ENCODE results near the gene SRR.

SRR gene

DNA sequence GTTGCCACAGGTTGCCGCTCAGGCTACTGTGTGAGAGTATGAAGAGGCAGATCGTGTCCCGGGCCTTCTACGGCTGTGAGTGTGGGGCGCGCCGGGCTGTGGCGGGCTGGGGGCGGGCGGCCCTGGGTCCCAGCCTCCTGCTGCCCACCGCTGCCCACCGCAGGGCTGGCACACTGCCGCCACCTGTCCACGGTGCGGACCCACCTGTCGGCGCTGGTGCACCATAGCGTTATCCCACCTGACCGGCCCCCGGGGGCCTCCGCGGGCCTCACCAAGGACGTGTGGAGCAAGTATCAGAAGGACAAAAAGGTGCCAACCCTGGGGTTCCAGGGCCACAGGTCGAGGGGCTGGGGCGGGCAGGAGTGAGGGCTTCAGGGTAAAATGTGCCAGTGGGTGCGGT, 68.4 kb downstream of the SRR start:
- no peak for DNase-seq (ENCODE audit: low read depth)

DNA sequence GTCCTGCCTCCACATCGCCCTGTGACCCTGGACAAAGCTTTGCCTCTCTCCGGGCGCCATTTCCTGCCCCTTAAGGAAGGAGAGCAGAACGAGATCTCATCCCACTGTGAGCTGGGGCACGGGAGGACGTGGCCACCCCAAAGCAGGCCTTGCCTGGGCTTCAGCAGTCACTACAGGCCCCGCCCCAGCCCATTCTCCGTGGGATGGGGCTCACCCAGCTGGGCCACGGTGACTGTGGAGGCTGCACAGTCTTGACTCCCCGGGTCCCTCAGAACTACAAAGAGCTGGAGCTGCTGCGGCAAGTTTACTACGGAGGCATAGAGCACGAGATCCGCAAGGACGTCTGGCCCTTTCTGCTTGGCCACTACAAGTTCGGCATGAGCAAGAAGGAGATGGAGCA, 68.9 kb downstream of the SRR start:
- no peak for DNase-seq (ENCODE audit: low read depth)

DNA sequence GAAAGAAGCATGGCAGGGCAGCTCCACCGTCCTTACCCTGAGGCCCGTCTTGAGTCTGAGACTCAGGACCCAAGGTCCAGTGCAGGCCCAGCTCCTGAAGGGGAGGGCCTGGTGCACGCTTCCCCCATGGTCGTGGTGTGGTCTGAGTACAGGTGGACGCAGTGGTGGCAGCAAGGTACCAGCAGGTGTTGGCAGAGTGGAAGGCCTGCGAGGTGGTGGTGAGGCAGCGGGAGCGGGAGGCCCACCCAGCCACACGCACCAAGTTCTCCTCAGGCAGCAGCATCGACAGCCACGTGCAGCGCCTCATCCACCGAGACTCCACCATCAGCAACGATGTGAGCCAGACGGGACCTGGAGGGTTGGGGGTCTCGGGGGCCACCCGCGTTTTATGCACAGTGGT, 69.4 kb downstream of the SRR start:
- no peak for DNase-seq (ENCODE audit: low read depth)

All from activated gamma-delta T cell treated with anti-CD3 and anti-CD28 coated beads, Interleukin-2, amount 50 U/mL, for 16 hours (primary cell).